ENCODE measurements around the gene OR1I1.

GRCh38 chr19:15098460-15098859, 16.4 kb downstream of the OR1I1 start:
- TF ChIP-seq CTCF (IDR thresholded peaks at IDR 0.05) (no peak), EP300 (IDR thresholded peaks at IDR 0.05) (no peak), POLR2A (IDR thresholded peaks at IDR 0.05) (no peak)

Data from sigmoid colon (tissue), 4 donors.